ENCODE measurements around the gene ARHGAP29. TPM values are rescaled to one million over a fixed set of nuclear protein-coding genes. Genes with fewer than 3 reads are reported as not detected.
"Not testable (repeated sequence)": the region's sequence is repeated elsewhere in the genome, so short reads cannot be mapped to it uniquely, and the experiment has no call there.

The ARHGAP29 gene
- total RNA-seq, 1 donor from 2014 or later = 63.8 TPM

DNA sequence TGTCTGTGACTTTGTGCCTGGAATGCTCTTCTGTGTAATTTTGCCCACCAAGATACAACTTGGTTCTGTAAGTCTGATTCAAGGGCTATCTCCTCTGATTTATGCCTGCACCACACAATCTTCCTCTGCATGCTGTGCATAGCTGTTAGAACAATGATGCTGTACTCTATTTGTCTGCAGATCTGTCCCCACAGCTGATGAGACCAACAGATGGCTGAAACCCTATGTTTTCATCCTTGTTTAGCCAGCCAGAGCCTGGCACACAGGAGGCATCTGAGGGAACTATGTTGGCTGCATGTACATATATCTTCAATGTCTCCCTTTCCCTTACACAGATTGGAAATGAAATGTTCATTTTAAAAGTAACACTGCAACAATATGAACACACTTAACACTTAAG lies 58.5 kb downstream of the ARHGAP29 start:
- intact Hi-C loops (cut with DNase I) = no loop called here
- no peak overlapping the region for H3K27ac ChIP-seq
- no peak overlapping the region for H3K4me3 ChIP-seq
- DNase-seq (no peak), ATAC-seq (no peak)
- TF ChIP-seq, protein P1, sequence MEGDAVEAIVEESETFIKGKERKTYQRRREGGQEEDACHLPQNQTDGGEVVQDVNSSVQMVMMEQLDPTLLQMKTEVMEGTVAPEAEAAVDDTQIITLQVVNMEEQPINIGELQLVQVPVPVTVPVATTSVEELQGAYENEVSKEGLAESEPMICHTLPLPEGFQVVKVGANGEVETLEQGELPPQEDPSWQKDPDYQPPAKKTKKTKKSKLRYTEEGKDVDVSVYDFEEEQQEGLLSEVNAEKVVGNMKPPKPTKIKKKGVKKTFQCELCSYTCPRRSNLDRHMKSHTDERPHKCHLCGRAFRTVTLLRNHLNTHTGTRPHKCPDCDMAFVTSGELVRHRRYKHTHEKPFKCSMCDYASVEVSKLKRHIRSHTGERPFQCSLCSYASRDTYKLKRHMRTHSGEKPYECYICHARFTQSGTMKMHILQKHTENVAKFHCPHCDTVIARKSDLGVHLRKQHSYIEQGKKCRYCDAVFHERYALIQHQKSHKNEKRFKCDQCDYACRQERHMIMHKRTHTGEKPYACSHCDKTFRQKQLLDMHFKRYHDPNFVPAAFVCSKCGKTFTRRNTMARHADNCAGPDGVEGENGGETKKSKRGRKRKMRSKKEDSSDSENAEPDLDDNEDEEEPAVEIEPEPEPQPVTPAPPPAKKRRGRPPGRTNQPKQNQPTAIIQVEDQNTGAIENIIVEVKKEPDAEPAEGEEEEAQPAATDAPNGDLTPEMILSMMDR (IDR thresholded peaks at IDR 0.05) = no peak
- no peaks in the 10 kb centered on the region for H3K9me3 ChIP-seq
- peaks cover 92% of the 10 kb centered on the region for H3K36me3 ChIP-seq
- no peaks in the 10 kb centered on the region for H3K27me3 ChIP-seq (ENCODE audit: low read depth)
- H3K4me1 ChIP-seq = no peaks in the 10 kb centered on the region

DNA sequence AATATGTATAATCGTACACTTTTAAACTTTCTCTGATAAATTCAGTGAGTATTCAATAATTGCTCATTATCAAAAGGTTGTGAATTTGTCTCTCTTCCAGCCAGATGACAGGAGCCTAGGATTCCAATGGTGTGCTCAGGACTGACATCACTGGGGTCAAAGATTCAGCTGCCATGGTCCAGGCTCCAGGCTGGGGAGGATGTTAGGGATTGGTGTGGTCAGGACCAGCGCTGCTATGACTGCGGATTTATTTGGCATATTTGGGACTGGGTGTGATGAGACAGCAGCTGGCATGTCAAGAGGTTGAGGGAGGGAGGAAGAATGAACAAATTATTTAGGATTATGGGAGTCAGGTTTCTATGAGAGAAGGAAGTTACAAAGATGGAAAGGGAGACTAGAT lies 68.3 kb downstream of the ARHGAP29 start:
- DNase-seq = no peak
- Histone ChIP-seq H3K27me3 (ENCODE audit: low read depth) (no peaks in the 10 kb centered on the region), H3K9me3 (peaks cover 7% of the 10 kb centered on the region), H3K36me3 (peaks cover 28% of the 10 kb centered on the region), H3K4me1 (no peaks in the 10 kb centered on the region), H3K4me3 (no peak overlapping the region), H3K27ac (no peak overlapping the region)
- intact Hi-C loops (cut with DNase I) = no loop called here
- ATAC-seq = no peak
- TF ChIP-seq, protein P1 (IDR thresholded peaks at IDR 0.05) = no peak

GRCh38 chr1:94165843-94166242 lies 71.5 kb downstream of the ARHGAP29 start:
- no peaks in the 10 kb centered on the region for H3K4me1 ChIP-seq
- H3K36me3 ChIP-seq = no peaks in the 10 kb centered on the region
- H3K4me3 ChIP-seq = no peak overlapping the region
- peaks cover 7% of the 10 kb centered on the region for H3K9me3 ChIP-seq
- intact Hi-C loops (cut with DNase I) = no loop called here
- no peak for ATAC-seq
- H3K27ac ChIP-seq = no peak overlapping the region
- TF ChIP-seq, protein P1 (IDR thresholded peaks at IDR 0.05) = no peak
- no peaks in the 10 kb centered on the region for H3K27me3 ChIP-seq (ENCODE audit: low read depth)
- DNase-seq = no peak

- H3K36me3 ChIP-seq; H3K4me1 ChIP-seq; intact Hi-C loops (cut with DNase I); H3K27ac ChIP-seq; H3K4me3 ChIP-seq; ATAC-seq; H3K27me3 ChIP-seq (ENCODE audit: low read depth); H3K9me3 ChIP-seq; DNase-seq: not testable (repeated sequence)
These were observed 72.5 kb downstream of the ARHGAP29 start for GRCh38 chr1:94164885-94165284.

DNA sequence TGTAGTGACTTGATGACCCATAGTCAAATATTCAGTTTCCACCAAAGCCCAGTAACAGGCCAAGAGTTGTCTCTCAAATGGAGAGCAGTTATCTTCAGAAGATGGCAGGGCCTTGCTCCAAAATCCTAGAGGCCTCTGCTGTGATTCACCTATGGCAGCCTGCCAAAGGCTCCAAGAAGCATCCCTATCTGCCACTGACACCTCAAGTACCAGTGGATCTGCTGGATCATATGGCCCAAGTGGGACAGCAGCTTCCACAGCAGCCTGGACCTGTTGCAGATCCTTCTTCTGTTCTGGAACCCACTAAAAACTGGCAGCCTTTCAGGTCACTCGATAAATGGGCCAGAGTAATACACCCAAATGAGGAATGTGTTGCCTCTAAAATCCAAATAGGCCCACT lies 73.3 kb downstream of the ARHGAP29 start:
- H3K36me3 ChIP-seq; H3K4me3 ChIP-seq; H3K27ac ChIP-seq; H3K27me3 ChIP-seq (ENCODE audit: low read depth); H3K9me3 ChIP-seq; DNase-seq; H3K4me1 ChIP-seq; ATAC-seq; intact Hi-C loops (cut with DNase I): not testable (repeated sequence)

DNA sequence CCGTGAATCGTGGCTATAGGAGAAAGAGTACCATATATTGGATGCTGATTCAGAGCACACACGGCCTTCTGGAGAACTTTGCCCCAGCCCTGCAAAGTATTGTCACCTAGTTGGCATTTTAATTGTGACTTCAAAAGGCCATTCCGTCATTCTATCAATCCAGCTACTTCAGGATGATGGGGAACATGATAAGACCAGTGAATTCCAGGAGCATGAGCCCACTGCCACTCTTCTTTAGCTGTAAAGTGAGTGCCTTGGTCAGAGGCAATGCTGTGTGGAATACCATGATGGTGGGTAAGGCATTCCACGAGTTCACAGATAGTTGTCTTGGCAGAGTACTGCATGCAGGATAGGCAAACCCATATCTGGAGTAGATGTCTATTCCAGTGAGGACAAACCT lies 74.1 kb downstream of the ARHGAP29 start:
- H3K27ac ChIP-seq; H3K36me3 ChIP-seq; intact Hi-C loops (cut with DNase I); H3K9me3 ChIP-seq; H3K4me1 ChIP-seq; H3K4me3 ChIP-seq; H3K27me3 ChIP-seq (ENCODE audit: low read depth); DNase-seq; ATAC-seq: not testable (repeated sequence)

GRCh38 chr1:94160811-94161210 lies 76.6 kb downstream of the ARHGAP29 start:
- H3K4me1 ChIP-seq = no peaks in the 10 kb centered on the region
- TF ChIP-seq, protein P1 (IDR thresholded peaks at IDR 0.05) = no peak
- intact Hi-C loops (cut with DNase I) = no loop called here
- H3K27ac ChIP-seq = no peak overlapping the region
- no peak for DNase-seq
- no peak for ATAC-seq
- H3K9me3 ChIP-seq = peaks cover under 1% of the 10 kb centered on the region
- no peaks in the 10 kb centered on the region for H3K27me3 ChIP-seq (ENCODE audit: low read depth)
- no peaks in the 10 kb centered on the region for H3K36me3 ChIP-seq
- no peak overlapping the region for H3K4me3 ChIP-seq

Measured in lower lobe of right lung (tissue), 2 donors.